ENCODE results near the gene SYNPR.

- no peak for TF ChIP-seq CTCF (IDR thresholded peaks at IDR 0.05)
- no peak for TF ChIP-seq POLR2A (IDR thresholded peaks at IDR 0.05)
Measured at GRCh38 chr3:63244486-63244885, 33.6 kb upstream of the SYNPR start.
